H9 (cell line): ENCODE measurements around the gene ZFPM1. TPM values are rescaled to one million over a fixed set of nuclear protein-coding genes. Genes with fewer than 3 reads are reported as not detected.

ENCODE experiments used
- DNase-seq: peaks from one replicate; pipeline ENCODE4 v3.0.0-alpha.2; 2017
- H2AFZ ChIP-seq: one replicate; pipeline ENCODE4 v1.6.1; 2013; ENCODE audit warnings: mild to moderate bottlenecking, low read length, control low read depth, moderate library complexity
- H2AK5ac ChIP-seq: 2 replicates; pipeline ENCODE4 v1.6.1; 2013; ENCODE audit warnings: low read length, control low read depth, mixed read lengths; ENCODE audit not compliant: insufficient read length
- H2BK120ac ChIP-seq: one replicate; pipeline ENCODE4 v1.6.1; 2013; ENCODE audit warnings: low read depth, mild to moderate bottlenecking, low read length, control low read depth, inconsistent platforms; ENCODE audit not compliant: poor library complexity, severe bottlenecking
- H2BK12ac ChIP-seq: 2 replicates; pipeline ENCODE4 v1.6.1; 2013; ENCODE audit warnings: low read length, control low read depth, mixed read lengths, low read depth; ENCODE audit not compliant: insufficient read length
- H2BK15ac ChIP-seq: 2 replicates; pipeline ENCODE4 v1.6.1; 2013; ENCODE audit warnings: low read depth, low read length, control low read depth
- H2BK20ac ChIP-seq: one replicate; pipeline ENCODE4 v1.6.1; 2013; ENCODE audit warnings: low read depth, mild to moderate bottlenecking, low read length, control low read depth, inconsistent platforms; ENCODE audit not compliant: poor library complexity, severe bottlenecking
- H2BK5ac ChIP-seq: 2 replicates; pipeline ENCODE4 v1.6.1; 2013; ENCODE audit warnings: low read length, control low read depth, mixed read lengths; ENCODE audit not compliant: insufficient read length
- H3K14ac ChIP-seq: 2 replicates; pipeline ENCODE4 v1.6.1; 2013; ENCODE audit warnings: low read length, control low read depth; ENCODE audit not compliant: insufficient read depth
- H3K18ac ChIP-seq: 2 replicates; pipeline ENCODE4 v1.6.1; 2013; ENCODE audit warnings: low read depth, mild to moderate bottlenecking, mixed read lengths, low read length, control low read depth; ENCODE audit not compliant: insufficient read length
- H3K23ac ChIP-seq: 2 replicates; pipeline ENCODE4 v1.6.1; 2013; ENCODE audit warnings: low read length, control low read depth, mixed read lengths, low read depth; ENCODE audit not compliant: insufficient read length
- H3K23me2 ChIP-seq: 2 replicates; pipeline ENCODE4 v1.6.1; 2013; ENCODE audit warnings: low read depth, mild to moderate bottlenecking, mixed read lengths, low read length, control low read depth; ENCODE audit not compliant: insufficient read length, poor library complexity, severe bottlenecking
- H3K27ac ChIP-seq: 2 replicates; pipeline ENCODE4 v1.5.1; 2013; ENCODE audit warnings: low read length, control low read depth, mixed read lengths, low read depth; ENCODE audit not compliant: insufficient read length
- H3K27me3 ChIP-seq: 2 replicates; pipeline ENCODE4 v1.6.1; 2013; ENCODE audit warnings: low read length, control low read depth, inconsistent platforms; ENCODE audit not compliant: insufficient read depth
- H3K4ac ChIP-seq: 2 replicates; pipeline ENCODE4 v1.6.1; 2013; ENCODE audit warnings: low read depth, mild to moderate bottlenecking, control low read depth, inconsistent platforms, low read length, moderate library complexity
- H3K4me1 ChIP-seq: 2 replicates; pipeline ENCODE4 v1.6.1; 2013; ENCODE audit warnings: low read length, control low read depth, inconsistent platforms; ENCODE audit not compliant: insufficient read depth
- H3K4me2 ChIP-seq: 2 replicates; pipeline ENCODE4 v1.6.1; 2013; ENCODE audit warnings: low read length, control low read depth, mixed read lengths; ENCODE audit not compliant: insufficient read length, insufficient read depth
- H3K56ac ChIP-seq: 2 replicates; pipeline ENCODE4 v1.6.1; 2013; ENCODE audit warnings: low read depth, mild to moderate bottlenecking, mixed read lengths, low read length, control low read depth; ENCODE audit not compliant: insufficient read length
- H3K79me1 ChIP-seq: 2 replicates; pipeline ENCODE4 v1.6.1; 2013; ENCODE audit warnings: low read depth, mild to moderate bottlenecking, moderate library complexity, low read length, control low read depth, inconsistent platforms; ENCODE audit not compliant: insufficient read depth, poor library complexity, severe bottlenecking
- H3K79me2 ChIP-seq: 2 replicates; pipeline ENCODE4 v1.6.1; 2013; ENCODE audit warnings: low read length, control low read depth, inconsistent platforms; ENCODE audit not compliant: insufficient read depth
- H3K9ac ChIP-seq: 2 replicates; pipeline ENCODE4 v1.6.1; 2013; ENCODE audit warnings: low read length, control low read depth, mixed read lengths; ENCODE audit not compliant: insufficient read length; ENCODE audit errors: extremely low read depth
- H3K9me3 ChIP-seq: one replicate; pipeline ENCODE4 v1.6.1; 2013; ENCODE audit warnings: low read depth, low read length, inconsistent platforms; ENCODE audit not compliant: control insufficient read depth
- H3T11ph ChIP-seq: one replicate; pipeline ENCODE4 v1.6.1; 2013; ENCODE audit warnings: mild to moderate bottlenecking, low read length, control low read depth, inconsistent platforms
- H4K20me1 ChIP-seq: one replicate; pipeline ENCODE4 v1.6.1; 2013; ENCODE audit not compliant: control insufficient read depth, insufficient read length, insufficient read depth
- H4K5ac ChIP-seq: 2 replicates; pipeline ENCODE4 v1.6.1; 2013; ENCODE audit warnings: low read depth, mild to moderate bottlenecking, mixed read lengths, low read length, control low read depth; ENCODE audit not compliant: insufficient read length
- H4K8ac ChIP-seq: replicated peaks from 2 replicates; pipeline ENCODE4 v1.6.1; 2013; ENCODE audit warnings: low read length, control low read depth, mixed read lengths, low read depth; ENCODE audit not compliant: insufficient read length
- H4K91ac ChIP-seq: 2 replicates; pipeline ENCODE4 v1.6.1; 2013; ENCODE audit warnings: low read depth, mild to moderate bottlenecking, moderate library complexity, mixed read lengths, low read length, control low read depth; ENCODE audit not compliant: insufficient read length
- H3K27ac Mint-ChIP-seq, 3 experiments: 2 replicates in 2 of 3; 3 replicates in 1 of 3; pipeline ENCODE4 v1.8.0; 2020 to 2021; ENCODE audit warnings: mixed read lengths in 3 of 3, mild to moderate bottlenecking in 1 of 3, moderate library complexity in 1 of 3
- H3K27me3 Mint-ChIP-seq: 2 replicates; pipeline ENCODE4 v1.8.0; 2021; ENCODE audit warnings: low read depth, mild to moderate bottlenecking, moderate library complexity, mixed read lengths
- H3K36me3 Mint-ChIP-seq, 3 experiments: 2 replicates in 2 of 3; 3 replicates in 1 of 3; pipeline ENCODE4 v1.8.0; 2020 to 2021; ENCODE audit warnings: low read depth in 3 of 3, mixed read lengths in 3 of 3; ENCODE audit not compliant: insufficient read depth in 1 of 3
- H3K4me1 Mint-ChIP-seq, 2 experiments: 2 replicates each; pipeline ENCODE4 v1.8.0; 2020; ENCODE audit warnings: mixed read lengths in 2 of 2
- H3K4me3 Mint-ChIP-seq, 2 experiments: 2 replicates in 1 of 2; 3 replicates in 1 of 2; pipeline ENCODE4 v1.8.0; 2020 to 2021; ENCODE audit warnings: mild to moderate bottlenecking in 2 of 2, mixed read lengths in 2 of 2, moderate library complexity in 1 of 2
- H3K9me3 Mint-ChIP-seq, 2 experiments: 2 replicates in 1 of 2; 3 replicates in 1 of 2; pipeline ENCODE4 v1.8.0; 2020; ENCODE audit warnings: mild to moderate bottlenecking in 2 of 2, mixed read lengths in 2 of 2, moderate library complexity in 1 of 2
- WGBS: extraction: QIAGEN DNeasy Blood & Tissue Kit; methylation state at CpG from one replicate; pipeline ENCODE4 v1.1.7; 2013; ENCODE audit warnings: missing lambda C conversion rate, low lambda C conversion rate, mixed read lengths; ENCODE audit not compliant: insufficient read length; ENCODE audit errors: extremely low coverage; 5-methylcytosine and 5-hydroxymethylcytosine counted together
- total RNA-seq: library from RNA; stranded (reverse); gene quantifications from 2 replicates; pipeline ENCODE4 v1.2.1, GENCODE V29; 2021
- TF ChIP-seq, protein P1 (sequence below): fragments of 200-600 bp; sonication (generic); conservative IDR thresholded peaks from 3 replicates; pipeline ENCODE4 v1.8.0; 2021; ENCODE audit warnings: antibody characterized with exemption, mild to moderate bottlenecking

The ZFPM1 gene
- total RNA-seq, 1 experiment from 2014 or later, result 3.6 TPM

DNA sequence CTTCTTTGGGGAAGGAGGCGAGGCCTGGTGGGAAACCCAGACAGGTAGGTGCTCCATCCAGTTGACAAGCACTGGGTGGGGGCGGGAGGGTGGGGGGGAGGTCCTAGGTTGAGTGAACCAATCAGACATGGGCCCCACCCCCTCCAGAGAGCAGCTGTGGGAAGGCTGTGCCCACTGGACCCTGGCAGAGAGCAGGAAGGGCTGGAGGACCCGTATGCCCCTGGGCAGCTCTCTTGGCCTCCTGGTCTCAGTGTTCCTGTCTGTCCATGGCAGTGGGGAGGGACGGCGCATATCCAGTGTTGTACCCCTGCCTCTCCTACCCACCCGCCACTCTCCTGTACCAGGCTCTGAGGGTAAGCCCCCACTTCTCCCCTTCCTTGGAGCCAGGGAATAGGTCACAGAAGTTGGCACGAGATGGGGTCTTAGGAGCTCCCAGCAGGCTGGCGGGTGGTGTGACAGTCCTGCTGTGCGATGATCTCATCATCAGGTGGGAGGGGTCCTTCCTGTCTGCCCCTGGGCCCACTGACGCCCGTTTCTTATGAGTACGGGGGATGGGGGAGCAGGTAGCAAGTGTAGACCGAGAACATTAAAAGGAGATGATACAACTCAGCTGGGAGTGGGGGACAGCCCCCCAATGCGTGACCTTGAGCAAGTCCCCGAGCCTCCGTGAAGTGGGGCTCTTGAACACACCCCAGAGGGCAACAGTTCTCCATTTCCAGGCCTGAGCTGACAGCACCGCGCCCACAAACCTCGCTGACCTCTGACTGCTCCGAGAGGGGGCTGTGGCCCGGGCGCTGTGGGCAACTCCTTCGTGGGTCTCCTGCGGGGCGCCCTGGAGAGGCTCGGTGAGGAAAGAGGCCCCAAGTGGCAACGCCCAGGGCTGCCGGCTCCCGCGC is 1.2 kb upstream of the ZFPM1 start:
- no peaks in the 10 kb centered on the region for H3K36me3 Mint-ChIP-seq
- Histone ChIP-seq H4K20me1 (no peaks in the 10 kb centered on the region), H3K4me2 (no peak overlapping the region), H3K14ac (no peak overlapping the region), H3K4me1 (no peaks in the 10 kb centered on the region), H3K79me1 (no peaks in the 10 kb centered on the region), H4K91ac (no peak overlapping the region), H3K79me2 (no peaks in the 10 kb centered on the region), H2BK20ac (no peak overlapping the region), H2BK12ac (no peak overlapping the region), H3K27ac (no peak overlapping the region), H3K9me3 (no peaks in the 10 kb centered on the region), H2AFZ (no peak overlapping the region), H4K5ac (no peak overlapping the region), H3T11ph (no peak overlapping the region), H2BK5ac (no peak overlapping the region), H3K23ac (no peak overlapping the region), H3K23me2 (peaks cover 9% of the 10 kb centered on the region), H2BK120ac (no peak overlapping the region), H3K18ac (no peak overlapping the region), H3K56ac (no peak overlapping the region), H3K27me3 (peaks cover 29% of the 10 kb centered on the region), H2BK15ac (no peak overlapping the region), H2AK5ac (no peak overlapping the region), H3K4ac (no peak overlapping the region), H4K8ac (no peak overlapping the region), H3K9ac (no peak overlapping the region)
- no CpG with 5 or more reads among the region's 30 CpGs for WGBS
- peaks cover 6 to 19% of the 10 kb centered on the region in 2 experiments; a peak in 3 of 4 replicates for H3K4me1 Mint-ChIP-seq
- peaks cover 69% of the 10 kb centered on the region for H3K27me3 Mint-ChIP-seq
- H3K27ac Mint-ChIP-seq, result no peak overlapping the region
- peak overlapping the region; percentile 74 to 82; a peak in 3 of 5 replicates for H3K4me3 Mint-ChIP-seq
- TF ChIP-seq, protein P1, sequence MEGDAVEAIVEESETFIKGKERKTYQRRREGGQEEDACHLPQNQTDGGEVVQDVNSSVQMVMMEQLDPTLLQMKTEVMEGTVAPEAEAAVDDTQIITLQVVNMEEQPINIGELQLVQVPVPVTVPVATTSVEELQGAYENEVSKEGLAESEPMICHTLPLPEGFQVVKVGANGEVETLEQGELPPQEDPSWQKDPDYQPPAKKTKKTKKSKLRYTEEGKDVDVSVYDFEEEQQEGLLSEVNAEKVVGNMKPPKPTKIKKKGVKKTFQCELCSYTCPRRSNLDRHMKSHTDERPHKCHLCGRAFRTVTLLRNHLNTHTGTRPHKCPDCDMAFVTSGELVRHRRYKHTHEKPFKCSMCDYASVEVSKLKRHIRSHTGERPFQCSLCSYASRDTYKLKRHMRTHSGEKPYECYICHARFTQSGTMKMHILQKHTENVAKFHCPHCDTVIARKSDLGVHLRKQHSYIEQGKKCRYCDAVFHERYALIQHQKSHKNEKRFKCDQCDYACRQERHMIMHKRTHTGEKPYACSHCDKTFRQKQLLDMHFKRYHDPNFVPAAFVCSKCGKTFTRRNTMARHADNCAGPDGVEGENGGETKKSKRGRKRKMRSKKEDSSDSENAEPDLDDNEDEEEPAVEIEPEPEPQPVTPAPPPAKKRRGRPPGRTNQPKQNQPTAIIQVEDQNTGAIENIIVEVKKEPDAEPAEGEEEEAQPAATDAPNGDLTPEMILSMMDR, result no peak
- H3K9me3 Mint-ChIP-seq, result no peaks in the 10 kb centered on the region; a peak in 1 of 5 replicates
- DNase-seq, result no peak
